ENCODE data around the gene MAFB.

Gene MAFB

GRCh38 chr20:40724566-40724965 is 35.5 kb upstream of the MAFB start:
- TF ChIP-seq CTCF (IDR thresholded peaks at IDR 0.05; ENCODE audit: low read depth, low read length, missing control alignments) = no peak
- Histone ChIP-seq H3K4me3 (ENCODE audit: low read depth, low read length) (no peak overlapping the region), H3K36me3 (replicated peaks) (no peaks in the 10 kb centered on the region), H3K27ac (no peak overlapping the region), H3K27me3 (replicated peaks) (no peaks in the 10 kb centered on the region)
- in situ Hi-C loops (cut with HindIII; ENCODE audit: low pct_ligation_motif_present, low sequenced_read_pairs) = no loop called here
- DNase-seq = no peak

- H3K4me3 ChIP-seq (ENCODE audit: low read depth, low read length) = no peak overlapping the region
- DNase-seq = no peak
- no peak overlapping the region for H3K27ac ChIP-seq
- no peaks in the 10 kb centered on the region for H3K27me3 ChIP-seq (replicated peaks)
- in situ Hi-C loops (cut with HindIII; ENCODE audit: low pct_ligation_motif_present, low sequenced_read_pairs) = no loop called here
- H3K36me3 ChIP-seq (replicated peaks) = no peaks in the 10 kb centered on the region
- TF ChIP-seq CTCF (IDR thresholded peaks at IDR 0.05; ENCODE audit: low read depth, low read length, missing control alignments) = no peak
Measured at GRCh38 chr20:40720826-40721225, 31.8 kb upstream of the MAFB start.

- in situ Hi-C loops (cut with HindIII; ENCODE audit: low pct_ligation_motif_present, low sequenced_read_pairs) = no loop called here
- no peaks in the 10 kb centered on the region for H3K36me3 ChIP-seq (replicated peaks)
Measured at GRCh38 chr20:40720099-40720498, 31.1 kb upstream of the MAFB start.

GRCh38 chr20:40718982-40719729 is 30.1 kb upstream of the MAFB start:
- H3K27me3 ChIP-seq (replicated peaks) = no peaks in the 10 kb centered on the region
- in situ Hi-C loops (cut with HindIII; ENCODE audit: low pct_ligation_motif_present, low sequenced_read_pairs) = no loop called here
- no peak for TF ChIP-seq CTCF (IDR thresholded peaks at IDR 0.05; ENCODE audit: low read depth, low read length, missing control alignments)
- H3K36me3 ChIP-seq (replicated peaks) = no peaks in the 10 kb centered on the region
- H3K4me3 ChIP-seq (ENCODE audit: low read depth, low read length) = no peak overlapping the region
- DNase-seq = no peak
- H3K27ac ChIP-seq = no peak overlapping the region

More at GRCh38 chr20:40720099-40720498, 31.1 kb upstream of the MAFB start:
- H3K27ac ChIP-seq = no peak overlapping the region
- H3K4me3 ChIP-seq (ENCODE audit: low read depth, low read length) = no peak overlapping the region
- no peak for TF ChIP-seq CTCF (IDR thresholded peaks at IDR 0.05; ENCODE audit: low read depth, low read length, missing control alignments)
- no peaks in the 10 kb centered on the region for H3K27me3 ChIP-seq (replicated peaks)
- DNase-seq = no peak

- H3K36me3 ChIP-seq (replicated peaks) = no peaks in the 10 kb centered on the region
- no peak for TF ChIP-seq CTCF (IDR thresholded peaks at IDR 0.05; ENCODE audit: low read depth, low read length, missing control alignments)
Measured at GRCh38 chr20:40718214-40718977, 29.4 kb upstream of the MAFB start.

More at GRCh38 chr20:40718214-40718977, 29.4 kb upstream of the MAFB start:
- DNase-seq = no peak
- Histone ChIP-seq H3K27me3 (replicated peaks) (no peaks in the 10 kb centered on the region), H3K4me3 (ENCODE audit: low read depth, low read length) (no peak overlapping the region), H3K27ac (no peak overlapping the region)
- in situ Hi-C loops (cut with HindIII; ENCODE audit: low pct_ligation_motif_present, low sequenced_read_pairs) = no loop called here

Data from brain microvascular endothelial cell (primary cell).